ENCODE data around the gene SULT4A1.

DNA sequence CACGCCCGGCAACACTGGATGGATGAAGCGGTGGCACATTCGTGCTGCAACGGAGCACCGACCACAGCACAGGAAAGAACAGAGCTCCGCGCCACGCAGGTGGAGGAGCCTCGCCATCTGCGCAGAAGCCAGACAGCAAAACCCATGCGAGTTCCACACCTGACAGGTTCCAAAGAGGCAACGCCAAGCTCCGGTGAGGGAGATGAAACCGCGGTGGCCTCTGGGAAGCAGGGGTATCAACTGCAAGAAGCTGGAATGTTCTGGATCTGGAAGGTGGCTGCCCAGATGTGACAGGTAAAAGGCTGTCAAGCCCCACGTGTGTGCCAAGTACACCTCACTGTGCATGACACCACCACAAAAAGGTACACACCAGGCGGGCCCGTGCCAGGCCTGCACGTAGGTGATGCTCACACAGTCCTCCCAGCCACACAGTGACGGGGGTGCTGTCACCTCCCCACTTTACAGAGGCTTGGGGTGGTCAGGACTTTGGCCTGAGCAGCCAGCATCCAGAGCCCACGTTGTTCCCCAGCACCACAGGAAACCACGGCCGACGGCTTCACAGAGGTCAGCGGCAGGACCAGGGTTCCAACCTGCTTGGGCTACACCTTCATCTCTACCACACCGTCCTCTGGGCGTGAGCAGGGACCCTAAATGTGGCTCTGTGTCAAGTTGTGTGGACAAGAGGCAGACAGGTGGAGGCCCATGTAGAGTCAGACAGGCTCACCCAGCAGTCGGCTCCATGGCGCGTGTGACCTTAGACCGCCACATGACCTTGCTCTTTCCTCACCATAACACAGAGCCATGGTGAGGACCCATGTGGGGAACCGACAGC, 30.5 kb downstream of the SULT4A1 start:
- TF ChIP-seq, protein P1, sequence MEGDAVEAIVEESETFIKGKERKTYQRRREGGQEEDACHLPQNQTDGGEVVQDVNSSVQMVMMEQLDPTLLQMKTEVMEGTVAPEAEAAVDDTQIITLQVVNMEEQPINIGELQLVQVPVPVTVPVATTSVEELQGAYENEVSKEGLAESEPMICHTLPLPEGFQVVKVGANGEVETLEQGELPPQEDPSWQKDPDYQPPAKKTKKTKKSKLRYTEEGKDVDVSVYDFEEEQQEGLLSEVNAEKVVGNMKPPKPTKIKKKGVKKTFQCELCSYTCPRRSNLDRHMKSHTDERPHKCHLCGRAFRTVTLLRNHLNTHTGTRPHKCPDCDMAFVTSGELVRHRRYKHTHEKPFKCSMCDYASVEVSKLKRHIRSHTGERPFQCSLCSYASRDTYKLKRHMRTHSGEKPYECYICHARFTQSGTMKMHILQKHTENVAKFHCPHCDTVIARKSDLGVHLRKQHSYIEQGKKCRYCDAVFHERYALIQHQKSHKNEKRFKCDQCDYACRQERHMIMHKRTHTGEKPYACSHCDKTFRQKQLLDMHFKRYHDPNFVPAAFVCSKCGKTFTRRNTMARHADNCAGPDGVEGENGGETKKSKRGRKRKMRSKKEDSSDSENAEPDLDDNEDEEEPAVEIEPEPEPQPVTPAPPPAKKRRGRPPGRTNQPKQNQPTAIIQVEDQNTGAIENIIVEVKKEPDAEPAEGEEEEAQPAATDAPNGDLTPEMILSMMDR (IDR thresholded peaks at IDR 0.05): no peak
- TF ChIP-seq POLR2AphosphoS5 (IDR thresholded peaks at IDR 0.05) (no peak), POLR2A (IDR thresholded peaks at IDR 0.05; ENCODE audit: low read depth) (no peak)
